ENCODE data around the gene SHOC1.
"Not testable (repeated sequence)": the region's sequence is repeated elsewhere in the genome, so short reads cannot be mapped to it uniquely, and the experiment has no call there.

SHOC1 gene

GRCh38 chr9:111794835-111795556, at the start of gene SHOC1:
TSS of gene SHOC1 (minus strand) at chr9:111794937. CDS start at chr9:111791418, 3,519 bp downstream.
- DNase-seq: no peak

GRCh38 chr9:111843971-111844370, 49.2 kb upstream of the SHOC1 start:
- DNase-seq: no peak

GRCh38 chr9:111842313-111842712, 47.6 kb upstream of the SHOC1 start:
- DNase-seq: no peak

GRCh38 chr9:111840442-111840841, 45.7 kb upstream of the SHOC1 start:
- no peak for DNase-seq

GRCh38 chr9:111839987-111840386, 45.2 kb upstream of the SHOC1 start:
- no peak for DNase-seq

GRCh38 chr9:111839387-111839786, 44.6 kb upstream of the SHOC1 start:
- peak; percentile 59 for DNase-seq

GRCh38 chr9:111838439-111838838, 43.7 kb upstream of the SHOC1 start:
- no peak for DNase-seq

- DNase-seq: no peak
Observed at GRCh38 chr9:111836311-111836710, 41.6 kb upstream of the SHOC1 start.

GRCh38 chr9:111833941-111834340, 39.2 kb upstream of the SHOC1 start:
- no peak for DNase-seq

- no peak for DNase-seq
Observed at GRCh38 chr9:111832449-111832848, 37.7 kb upstream of the SHOC1 start.

GRCh38 chr9:111831371-111832108, 36.8 kb upstream of the SHOC1 start:
- no peak for DNase-seq

- no peak for DNase-seq
Observed at GRCh38 chr9:111828193-111828592, 33.5 kb upstream of the SHOC1 start.

GRCh38 chr9:111825468-111826145, 30.9 kb upstream of the SHOC1 start:
- no peak for DNase-seq

- DNase-seq: no peak
Observed at GRCh38 chr9:111821006-111821528, 26.3 kb upstream of the SHOC1 start.

- no peak for DNase-seq
Observed at GRCh38 chr9:111819360-111819759, 24.6 kb upstream of the SHOC1 start.

GRCh38 chr9:111815285-111816070, 20.7 kb upstream of the SHOC1 start:
- no peak for DNase-seq

GRCh38 chr9:111812337-111812736, 17.6 kb upstream of the SHOC1 start:
- DNase-seq: no peak

GRCh38 chr9:111810908-111811307, 16.2 kb upstream of the SHOC1 start:
- DNase-seq: no peak

- DNase-seq: not testable (repeated sequence)
Observed at GRCh38 chr9:111810415-111810814, 15.7 kb upstream of the SHOC1 start.

- no peak for DNase-seq
Observed at GRCh38 chr9:111807197-111807596, 12.5 kb upstream of the SHOC1 start.

GRCh38 chr9:111806259-111806658, 11.5 kb upstream of the SHOC1 start:
- no peak for DNase-seq

GRCh38 chr9:111805830-111806241, 11.1 kb upstream of the SHOC1 start:
- DNase-seq: peak; percentile 20

GRCh38 chr9:111805262-111805661, 10.5 kb upstream of the SHOC1 start:
- DNase-seq: no peak
